DND-41 (cell line): ENCODE measurements around the gene DCP1A.

Experiments used
- ATAC-seq: fragments of 200-7000 bp; cut with Tn5 transposase; 3 replicates; pipeline ENCODE4 v1.9.1; 2021; ENCODE audit warnings: low read depth; ENCODE audit not compliant: insufficient read depth
- DNase-seq: peaks from one replicate; pipeline ENCODE4 v3.0.0-alpha.2; 2020
- H2AFZ ChIP-seq: 2 replicates; pipeline ENCODE4 v1.6.0; 2012; ENCODE audit warnings: low read depth, low read length
- H3K27ac ChIP-seq: 2 replicates; pipeline ENCODE4 v1.5.1; 2012; ENCODE audit warnings: low read length, inconsistent platforms
- H3K27me3 ChIP-seq: fragments of 200-600 bp; sonication (generic); 2 replicates; pipeline ENCODE4 v1.6.0; 2012; ENCODE audit warnings: low read length, mild to moderate bottlenecking, inconsistent platforms; ENCODE audit not compliant: insufficient read depth, poor library complexity
- H3K36me3 ChIP-seq: 2 replicates; pipeline ENCODE4 v1.5.1; 2012; ENCODE audit warnings: low read length, inconsistent platforms; ENCODE audit not compliant: insufficient read depth
- H3K4me1 ChIP-seq: 2 replicates; pipeline ENCODE4 v1.5.1; 2012; ENCODE audit warnings: mild to moderate bottlenecking, low read length; ENCODE audit not compliant: insufficient read depth
- H3K4me2 ChIP-seq: 2 replicates; pipeline ENCODE4 v1.6.0; 2012; ENCODE audit warnings: mild to moderate bottlenecking, moderate library complexity, low read length, inconsistent platforms; ENCODE audit not compliant: insufficient read depth
- H3K4me3 ChIP-seq, 2 experiments: fragments of 200-600 bp in 1 of 2; shearing (Covaris generic) in 1 of 2; 2 replicates each; pipeline ENCODE4 v1.5.1; 2012 to 2016; ENCODE audit warnings: inconsistent platforms in 2 of 2, low read length in 2 of 2, mild to moderate bottlenecking in 2 of 2, low read depth in 1 of 2, moderate library complexity in 1 of 2
- H3K79me2 ChIP-seq: 2 replicates; pipeline ENCODE4 v1.6.0; 2012; ENCODE audit warnings: low read length, inconsistent platforms; ENCODE audit not compliant: insufficient read depth
- H3K9ac ChIP-seq: 2 replicates; pipeline ENCODE4 v1.6.0; 2012; ENCODE audit warnings: low read depth, mild to moderate bottlenecking, inconsistent platforms, low read length, moderate library complexity
- H3K9me3 ChIP-seq: 2 replicates; pipeline ENCODE4 v1.5.1; 2012; ENCODE audit warnings: low read length, moderate library complexity, mild to moderate bottlenecking, inconsistent platforms; ENCODE audit not compliant: insufficient read depth, severe bottlenecking
- H4K20me1 ChIP-seq: 2 replicates; pipeline ENCODE4 v1.6.0; 2012; ENCODE audit warnings: low read length; ENCODE audit not compliant: insufficient read depth
- EZH2 ChIP-seq: IDR thresholded peaks from 3 replicates; pipeline ENCODE4 v1.6.1; 2012; ENCODE audit warnings: borderline replicate concordance, low read depth, mild to moderate bottlenecking, moderate library complexity, low read length, inconsistent platforms; ENCODE audit not compliant: severe bottlenecking
- TF ChIP-seq, protein P1 (sequence below): IDR thresholded peaks from 2 replicates; pipeline ENCODE4 v1.5.1; 2012; ENCODE audit warnings: borderline replicate concordance, low read length, moderate library complexity, mild to moderate bottlenecking; ENCODE audit not compliant: poor library complexity, severe bottlenecking; ENCODE audit errors: extremely low read depth

The DCP1A gene

GRCh38 chr3:53243165-53243564 lies 104.2 kb downstream of the DCP1A start:
- Histone ChIP-seq H3K4me3 (no peak overlapping the region), H3K4me2 (no peak overlapping the region), H3K36me3 (peaks cover 77% of the 10 kb centered on the region), H3K9ac (no peak overlapping the region), H4K20me1 (peaks cover 83% of the 10 kb centered on the region), H2AFZ (no peak overlapping the region), H3K27ac (no peak overlapping the region), H3K9me3 (no peaks in the 10 kb centered on the region), H3K4me1 (no peaks in the 10 kb centered on the region), H3K79me2 (peaks cover 80% of the 10 kb centered on the region), H3K27me3 (no peaks in the 10 kb centered on the region)
- TF ChIP-seq, protein P1, sequence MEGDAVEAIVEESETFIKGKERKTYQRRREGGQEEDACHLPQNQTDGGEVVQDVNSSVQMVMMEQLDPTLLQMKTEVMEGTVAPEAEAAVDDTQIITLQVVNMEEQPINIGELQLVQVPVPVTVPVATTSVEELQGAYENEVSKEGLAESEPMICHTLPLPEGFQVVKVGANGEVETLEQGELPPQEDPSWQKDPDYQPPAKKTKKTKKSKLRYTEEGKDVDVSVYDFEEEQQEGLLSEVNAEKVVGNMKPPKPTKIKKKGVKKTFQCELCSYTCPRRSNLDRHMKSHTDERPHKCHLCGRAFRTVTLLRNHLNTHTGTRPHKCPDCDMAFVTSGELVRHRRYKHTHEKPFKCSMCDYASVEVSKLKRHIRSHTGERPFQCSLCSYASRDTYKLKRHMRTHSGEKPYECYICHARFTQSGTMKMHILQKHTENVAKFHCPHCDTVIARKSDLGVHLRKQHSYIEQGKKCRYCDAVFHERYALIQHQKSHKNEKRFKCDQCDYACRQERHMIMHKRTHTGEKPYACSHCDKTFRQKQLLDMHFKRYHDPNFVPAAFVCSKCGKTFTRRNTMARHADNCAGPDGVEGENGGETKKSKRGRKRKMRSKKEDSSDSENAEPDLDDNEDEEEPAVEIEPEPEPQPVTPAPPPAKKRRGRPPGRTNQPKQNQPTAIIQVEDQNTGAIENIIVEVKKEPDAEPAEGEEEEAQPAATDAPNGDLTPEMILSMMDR, result no peak
- TF ChIP-seq EZH2, result no peak
- no peak for DNase-seq
- no peak for ATAC-seq

- Histone ChIP-seq H3K9me3 (no peaks in the 10 kb centered on the region), H3K27ac (no peak overlapping the region), H3K9ac (no peak overlapping the region), H3K36me3 (peaks cover 78% of the 10 kb centered on the region), H3K4me2 (no peak overlapping the region), H2AFZ (no peak overlapping the region), H3K79me2 (peaks cover 75% of the 10 kb centered on the region), H4K20me1 (peaks cover 81% of the 10 kb centered on the region), H3K4me1 (no peaks in the 10 kb centered on the region), H3K4me3 (no peak overlapping the region), H3K27me3 (no peaks in the 10 kb centered on the region)
- ATAC-seq, result no peak
- no peak for TF ChIP-seq EZH2
- TF ChIP-seq, protein P1, result no peak
- no peak for DNase-seq
Measured at GRCh38 chr3:53242642-53243041, 104.7 kb downstream of the DCP1A start.

- no peak overlapping the region for H3K4me3 ChIP-seq
- no peaks in the 10 kb centered on the region for H3K9me3 ChIP-seq
- TF ChIP-seq, protein P1, result no peak
- TF ChIP-seq EZH2, result no peak
- peaks cover 79% of the 10 kb centered on the region for H4K20me1 ChIP-seq
- no peak overlapping the region for H3K27ac ChIP-seq
- H3K4me1 ChIP-seq, result no peaks in the 10 kb centered on the region
- H3K36me3 ChIP-seq, result peaks cover 81% of the 10 kb centered on the region
- H2AFZ ChIP-seq, result no peak overlapping the region
- no peaks in the 10 kb centered on the region for H3K27me3 ChIP-seq
- no peak for DNase-seq
- H3K9ac ChIP-seq, result no peak overlapping the region
- H3K4me2 ChIP-seq, result no peak overlapping the region
- ATAC-seq, result no peak
- peaks cover 70% of the 10 kb centered on the region for H3K79me2 ChIP-seq
Measured at GRCh38 chr3:53242155-53242554, 105.2 kb downstream of the DCP1A start.
